ENCODE data around the gene KLK1.

KLK1 gene

GRCh38 chr19:50823389-50824042 lies at the start of gene KLK1:
TSS of gene KLK1 (minus strand) at chr19:50823787. CDS start at chr19:50823748, 39 bp downstream.
- no peak for DNase-seq (ENCODE audit: low spot score)

DNA sequence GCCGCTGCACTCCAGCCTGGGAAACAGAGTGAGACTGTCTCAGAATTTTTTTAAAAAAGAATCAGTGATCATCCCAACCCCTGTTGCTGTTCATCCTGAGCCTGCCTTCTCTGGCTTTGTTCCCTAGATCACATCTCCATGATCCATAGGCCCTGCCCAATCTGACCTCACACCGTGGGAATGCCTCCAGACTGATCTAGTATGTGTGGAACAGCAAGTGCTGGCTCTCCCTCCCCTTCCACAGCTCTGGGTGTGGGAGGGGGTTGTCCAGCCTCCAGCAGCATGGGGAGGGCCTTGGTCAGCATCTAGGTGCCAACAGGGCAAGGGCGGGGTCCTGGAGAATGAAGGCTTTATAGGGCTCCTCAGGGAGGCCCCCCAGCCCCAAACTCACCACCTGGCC lies 49.5 kb upstream of the KLK1 start, which contains the start of gene KLK2:
Gene KLK2 (plus strand): TSS at position 384 of the 400 bp plus-strand sequence. CDS start 35 bp downstream, outside the sequence.
- no peak for DNase-seq (ENCODE audit: low spot score)

DNA sequence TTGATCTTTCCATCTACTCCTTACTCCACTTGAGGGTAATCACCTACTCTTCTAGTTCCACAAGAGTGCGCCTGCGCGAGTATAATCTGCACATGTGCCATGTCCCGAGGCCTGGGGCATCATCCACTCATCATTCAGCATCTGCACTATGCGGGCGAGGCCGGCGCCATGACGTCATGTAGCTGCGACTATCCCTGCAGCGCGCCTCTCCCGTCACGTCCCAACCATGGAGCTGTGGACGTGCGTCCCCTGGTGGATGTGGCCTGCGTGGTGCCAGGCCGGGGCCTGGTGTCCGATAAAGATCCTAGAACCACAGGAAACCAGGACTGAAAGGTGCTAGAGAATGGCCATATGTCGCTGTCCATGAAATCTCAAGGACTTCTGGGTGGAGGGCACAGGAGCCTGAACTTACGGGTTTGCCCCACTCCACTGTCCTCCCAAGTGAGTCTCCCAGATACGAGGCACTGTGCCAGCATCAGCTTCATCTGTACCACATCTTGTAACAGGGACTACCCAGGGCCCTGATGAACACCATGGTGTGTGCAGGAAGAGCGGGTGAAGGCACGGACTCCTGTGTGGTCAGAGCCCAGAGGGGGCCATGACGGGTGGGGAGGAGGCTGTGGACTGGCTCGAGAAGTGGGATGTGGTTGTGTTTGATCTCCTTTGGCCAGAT lies 47.0 kb upstream of the KLK1 start:
- no peak for DNase-seq (ENCODE audit: low spot score)

DNA sequence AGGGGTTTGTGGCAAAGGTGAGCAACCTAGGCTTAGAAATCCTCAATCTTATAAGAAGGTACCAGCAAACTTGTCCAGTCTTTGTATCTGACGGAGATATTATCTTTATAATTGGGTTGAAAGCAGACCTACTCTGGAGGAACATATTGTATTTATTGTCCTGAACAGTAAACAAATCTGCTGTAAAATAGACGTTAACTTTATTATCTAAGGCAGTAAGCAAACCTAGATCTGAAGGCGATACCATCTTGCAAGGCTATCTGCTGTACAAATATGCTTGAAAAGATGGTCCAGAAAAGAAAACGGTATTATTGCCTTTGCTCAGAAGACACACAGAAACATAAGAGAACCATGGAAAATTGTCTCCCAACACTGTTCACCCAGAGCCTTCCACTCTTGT lies 45.9 kb upstream of the KLK1 start:
- no peak for DNase-seq (ENCODE audit: low spot score)

DNA sequence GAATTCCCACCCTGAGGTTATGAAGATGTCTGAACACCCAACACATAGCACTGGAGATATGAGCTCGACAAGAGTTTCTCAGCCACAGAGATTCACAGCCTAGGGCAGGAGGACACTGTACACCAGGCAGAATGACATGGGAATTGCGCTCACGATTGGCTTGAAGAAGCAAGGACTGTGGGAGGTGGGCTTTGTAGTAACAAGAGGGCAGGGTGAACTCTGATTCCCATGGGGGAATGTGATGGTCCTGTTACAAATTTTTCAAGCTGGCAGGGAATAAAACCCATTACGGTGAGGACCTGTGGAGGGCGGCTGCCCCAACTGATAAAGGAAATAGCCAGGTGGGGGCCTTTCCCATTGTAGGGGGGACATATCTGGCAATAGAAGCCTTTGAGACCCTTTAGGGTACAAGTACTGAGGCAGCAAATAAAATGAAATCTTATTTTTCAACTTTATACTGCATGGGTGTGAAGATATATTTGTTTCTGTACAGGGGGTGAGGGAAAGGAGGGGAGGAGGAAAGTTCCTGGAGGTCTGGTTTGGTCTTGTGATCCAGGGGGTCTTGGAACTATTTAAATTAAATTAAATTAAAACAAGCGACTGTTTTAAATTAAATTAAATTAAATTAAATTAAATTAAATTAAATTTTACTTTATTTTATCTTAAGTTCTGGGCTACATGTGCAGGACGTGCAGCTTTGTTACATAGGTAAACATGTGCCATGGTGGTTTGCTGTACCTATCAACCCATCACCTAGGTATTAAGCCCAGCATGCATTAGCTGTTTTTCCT lies 38.1 kb upstream of the KLK1 start:
- no peak for DNase-seq (ENCODE audit: low spot score)

DNA sequence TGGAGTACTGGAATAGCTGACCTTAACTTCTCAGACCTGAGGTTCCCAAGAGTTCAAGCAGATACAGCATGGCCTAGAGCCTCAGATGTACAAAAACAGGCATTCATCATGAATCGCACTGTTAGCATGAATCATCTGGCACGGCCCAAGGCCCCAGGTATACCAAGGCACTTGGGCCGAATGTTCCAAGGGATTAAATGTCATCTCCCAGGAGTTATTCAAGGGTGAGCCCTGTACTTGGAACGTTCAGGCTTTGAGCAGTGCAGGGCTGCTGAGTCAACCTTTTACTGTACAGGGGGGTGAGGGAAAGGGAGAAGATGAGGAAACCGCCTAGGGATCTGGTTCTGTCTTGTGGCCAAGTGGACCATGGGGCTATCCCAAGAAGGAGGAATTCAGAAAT lies 37.4 kb upstream of the KLK1 start:
- no peak for DNase-seq (ENCODE audit: low spot score)

DNA sequence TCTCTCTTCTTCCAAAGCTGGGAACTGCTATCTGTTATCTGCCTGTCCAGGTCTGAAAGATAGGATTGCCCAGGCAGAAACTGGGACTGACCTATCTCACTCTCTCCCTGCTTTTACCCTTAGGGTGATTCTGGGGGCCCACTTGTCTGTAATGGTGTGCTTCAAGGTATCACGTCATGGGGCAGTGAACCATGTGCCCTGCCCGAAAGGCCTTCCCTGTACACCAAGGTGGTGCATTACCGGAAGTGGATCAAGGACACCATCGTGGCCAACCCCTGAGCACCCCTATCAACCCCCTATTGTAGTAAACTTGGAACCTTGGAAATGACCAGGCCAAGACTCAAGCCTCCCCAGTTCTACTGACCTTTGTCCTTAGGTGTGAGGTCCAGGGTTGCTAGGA lies 36.3 kb upstream of the KLK1 start:
- DNase-seq (ENCODE audit: low spot score): no peak

- no peak for DNase-seq (ENCODE audit: low spot score)
These were observed 35.3 kb upstream of the KLK1 start for GRCh38 chr19:50858886-50859285.

DNA sequence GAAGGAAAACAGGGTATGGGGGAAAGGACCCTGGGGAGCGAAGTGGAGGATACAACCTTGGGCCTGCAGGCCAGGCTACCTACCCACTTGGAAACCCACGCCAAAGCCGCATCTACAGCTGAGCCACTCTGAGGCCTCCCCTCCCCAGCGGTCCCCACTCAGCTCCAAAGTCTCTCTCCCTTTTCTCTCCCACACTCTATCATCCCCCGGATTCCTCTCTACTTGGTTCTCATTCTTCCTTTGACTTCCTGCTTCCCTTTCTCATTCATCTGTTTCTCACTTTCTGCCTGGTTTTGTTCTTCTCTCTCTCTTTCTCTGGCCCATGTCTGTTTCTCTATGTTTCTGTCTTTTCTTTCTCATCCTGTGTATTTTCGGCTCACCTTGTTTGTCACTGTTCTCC lies 33.8 kb upstream of the KLK1 start:
- DNase-seq (ENCODE audit: low spot score): no peak

DNA sequence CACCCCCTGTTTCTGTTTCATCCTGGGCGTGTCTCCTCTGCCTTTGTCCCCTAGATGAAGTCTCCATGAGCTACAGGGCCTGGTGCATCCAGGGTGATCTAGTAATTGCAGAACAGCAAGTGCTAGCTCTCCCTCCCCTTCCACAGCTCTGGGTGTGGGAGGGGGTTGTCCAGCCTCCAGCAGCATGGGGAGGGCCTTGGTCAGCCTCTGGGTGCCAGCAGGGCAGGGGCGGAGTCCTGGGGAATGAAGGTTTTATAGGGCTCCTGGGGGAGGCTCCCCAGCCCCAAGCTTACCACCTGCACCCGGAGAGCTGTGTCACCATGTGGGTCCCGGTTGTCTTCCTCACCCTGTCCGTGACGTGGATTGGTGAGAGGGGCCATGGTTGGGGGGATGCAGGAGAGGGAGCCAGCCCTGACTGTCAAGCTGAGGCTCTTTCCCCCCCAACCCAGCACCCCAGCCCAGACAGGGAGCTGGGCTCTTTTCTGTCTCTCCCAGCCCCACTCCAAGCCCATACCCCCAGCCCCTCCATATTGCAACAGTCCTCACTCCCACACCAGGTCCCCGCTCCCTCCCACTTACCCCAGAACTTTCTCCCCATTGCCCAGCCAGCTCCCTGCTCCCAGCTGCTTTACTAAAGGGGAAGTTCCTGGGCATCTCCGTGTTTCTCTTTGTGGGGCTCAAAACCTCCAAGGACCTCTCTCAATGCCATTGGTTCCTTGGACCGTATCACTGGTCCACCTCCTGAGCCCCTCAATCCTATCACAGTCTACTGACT lies 31.2 kb upstream of the KLK1 start, which contains the start of gene KLK3:
Gene KLK3 (plus strand): TSS at position 280 of the 775 bp plus-strand sequence. CDS start 41 bp downstream, at position 321.
- no peak for DNase-seq (ENCODE audit: low spot score)

- no peak for DNase-seq (ENCODE audit: low spot score)
These were observed 28.0 kb upstream of the KLK1 start for GRCh38 chr19:50851620-50852019.

DNA sequence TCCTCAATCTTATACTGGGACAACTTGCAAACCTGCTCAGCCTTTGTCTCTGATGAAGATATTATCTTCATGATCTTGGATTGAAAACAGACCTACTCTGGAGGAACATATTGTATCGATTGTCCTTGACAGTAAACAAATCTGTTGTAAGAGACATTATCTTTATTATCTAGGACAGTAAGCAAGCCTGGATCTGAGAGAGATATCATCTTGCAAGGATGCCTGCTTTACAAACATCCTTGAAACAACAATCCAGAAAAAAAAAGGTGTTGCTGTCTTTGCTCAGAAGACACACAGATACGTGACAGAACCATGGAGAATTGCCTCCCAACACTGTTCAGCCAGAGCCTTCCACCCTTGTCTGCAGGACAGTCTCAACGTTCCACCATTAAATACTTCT lies 27.2 kb upstream of the KLK1 start:
- no peak for DNase-seq (ENCODE audit: low spot score)

- DNase-seq (ENCODE audit: low spot score): no peak
These were observed 20.8 kb upstream of the KLK1 start for GRCh38 chr19:50844296-50844935.

DNA sequence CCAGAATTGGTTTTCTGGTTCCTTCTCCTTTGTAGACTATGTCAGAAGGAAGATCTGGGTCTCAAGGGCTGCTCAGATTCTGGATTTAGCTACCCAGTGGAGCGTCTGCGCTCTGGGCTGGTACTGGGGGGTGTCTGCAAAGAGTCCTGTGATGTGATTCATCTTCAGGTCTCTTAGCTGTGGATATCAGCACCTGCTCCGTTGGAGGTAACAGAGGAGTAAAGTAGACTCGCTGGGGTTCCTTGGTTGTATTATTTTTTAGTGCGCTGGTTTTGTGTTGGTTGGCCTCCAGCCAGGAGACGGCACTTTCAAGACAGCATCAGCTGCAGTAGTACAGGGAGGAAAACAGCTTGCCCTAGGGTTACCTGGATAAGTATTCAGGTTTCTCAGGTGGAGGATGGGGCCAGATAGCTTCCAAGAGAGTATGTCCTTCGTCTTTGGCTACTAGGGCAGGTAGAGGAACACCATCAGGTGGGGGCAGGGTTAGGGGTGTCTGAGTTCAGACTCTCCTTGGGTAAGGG lies 20.2 kb upstream of the KLK1 start:
- DNase-seq (ENCODE audit: low spot score): no peak

DNA sequence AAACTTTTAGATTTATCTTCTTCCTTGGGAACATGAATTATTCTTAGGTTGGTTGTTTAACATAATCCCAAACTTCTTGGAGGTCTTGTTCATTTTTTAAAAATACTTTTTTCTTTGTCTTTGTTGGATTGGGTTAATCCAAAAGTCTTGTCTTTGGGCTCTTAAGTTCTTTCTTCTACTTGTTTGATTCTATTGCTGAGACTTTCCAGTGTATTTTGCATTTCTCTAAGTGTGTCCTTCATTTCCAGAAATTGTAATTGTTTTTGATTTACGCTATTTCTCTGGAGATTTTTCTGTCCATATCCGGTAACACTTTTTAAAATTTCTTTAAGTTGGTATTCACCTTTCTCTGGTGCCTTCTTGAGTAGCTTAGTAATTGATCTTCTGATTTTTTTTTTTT lies 19.6 kb upstream of the KLK1 start:
- no peak for DNase-seq (ENCODE audit: low spot score)

GRCh38 chr19:50842130-50842529 lies 18.5 kb upstream of the KLK1 start:
- DNase-seq (ENCODE audit: low spot score): no peak

DNA sequence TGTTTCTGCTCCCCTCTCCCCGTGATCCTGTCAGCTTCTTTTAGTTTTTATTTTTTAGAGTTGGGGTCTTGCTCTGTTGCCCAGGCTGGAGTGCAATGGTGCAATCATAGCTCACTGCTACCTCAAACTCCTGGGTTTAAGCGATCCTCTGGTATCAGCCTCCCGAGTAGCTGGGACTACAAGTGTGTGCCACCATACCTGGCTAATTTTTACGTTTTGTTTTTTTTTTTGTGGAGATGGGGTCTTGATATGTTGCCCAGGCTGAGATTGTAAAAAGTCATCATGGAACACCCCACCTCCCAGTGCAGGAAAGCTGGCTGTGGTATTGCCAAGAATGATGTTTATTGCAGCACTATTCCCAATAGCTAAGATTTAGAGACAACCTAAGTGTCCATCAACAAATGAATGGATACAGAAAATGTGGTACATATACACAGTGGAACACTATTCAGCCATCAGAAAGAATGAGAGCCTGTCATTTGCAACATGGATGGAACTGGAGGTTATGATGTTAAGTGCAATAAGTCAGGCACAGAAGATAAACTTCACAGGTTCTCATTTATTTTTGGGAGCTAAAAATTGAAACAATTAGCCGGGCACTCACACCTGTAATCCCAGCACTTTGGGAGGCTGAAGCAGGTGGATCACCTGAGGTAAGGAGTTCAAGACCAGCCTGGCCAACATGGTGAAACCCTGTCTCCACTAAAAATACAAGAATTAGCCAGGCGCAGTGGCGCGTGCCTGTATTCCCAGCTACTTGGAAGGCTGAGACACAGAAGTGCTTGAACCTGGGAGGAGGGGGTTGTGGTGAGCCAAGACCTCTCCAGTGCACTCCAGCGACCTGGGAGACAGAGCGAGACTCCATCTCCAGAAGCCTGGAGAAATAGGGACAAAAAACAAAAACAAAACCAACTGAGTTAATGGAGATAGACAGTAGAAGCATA lies 16.4 kb upstream of the KLK1 start:
- no peak for DNase-seq (ENCODE audit: low spot score)

DNA sequence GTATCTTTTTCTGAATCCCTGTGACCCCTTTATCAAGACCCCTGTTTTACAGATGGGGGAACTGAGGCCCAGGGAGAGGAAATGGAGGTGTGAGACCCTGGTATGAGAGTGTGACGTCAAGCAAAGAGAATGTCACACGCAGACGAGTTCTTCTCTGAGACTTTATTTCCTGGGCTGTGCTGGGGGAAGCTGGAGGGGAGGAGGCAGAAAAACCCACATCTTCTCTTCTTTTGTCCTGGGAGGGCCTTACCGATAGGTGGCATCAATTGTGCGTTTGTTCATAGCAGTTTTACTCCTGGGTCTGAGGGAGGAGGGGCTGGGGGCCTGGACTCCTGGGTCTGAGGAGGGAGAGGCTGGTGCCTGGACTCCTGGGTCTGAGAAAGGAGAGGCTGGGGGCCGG lies 14.7 kb upstream of the KLK1 start:
- DNase-seq (ENCODE audit: low spot score): no peak

- DNase-seq (ENCODE audit: low spot score): no peak
These were observed 13.7 kb upstream of the KLK1 start for GRCh38 chr19:50837300-50837699.

GRCh38 chr19:50836543-50837195 lies 13.1 kb upstream of the KLK1 start:
- DNase-seq (ENCODE audit: low spot score): no peak

Data from hepatic stellate cell (primary cell).